HG03342 (cell line): ENCODE results near the gene CYSLTR2.
"Not testable (repeated sequence)": the region's sequence is repeated elsewhere in the genome, so short reads cannot be mapped to it uniquely, and the experiment has no call there.

Experiments used
- ATAC-seq: cut with Tn5 transposase; IDR thresholded peaks from one replicate; pipeline ENCODE4 v1.9.1; 2021; ENCODE audit warnings: mild to moderate bottlenecking, moderate library complexity; ENCODE audit not compliant: unreplicated experiment

CYSLTR2 gene

GRCh38 chr13:48644951-48645350 is 8.8 kb upstream of the CYSLTR2 start:
- ATAC-seq, result no peak

GRCh38 chr13:48645845-48646244 is 7.9 kb upstream of the CYSLTR2 start:
- ATAC-seq, result no peak

- no peak for ATAC-seq
These were observed 6.9 kb upstream of the CYSLTR2 start for GRCh38 chr13:48646791-48647190.

GRCh38 chr13:48647625-48648024 is 6.1 kb upstream of the CYSLTR2 start:
- ATAC-seq, result no peak

GRCh38 chr13:48648446-48648845 is 5.3 kb upstream of the CYSLTR2 start:
- ATAC-seq, result no peak

- ATAC-seq, result no peak
These were observed 768 bp upstream of the CYSLTR2 start for GRCh38 chr13:48652851-48653471.

- ATAC-seq, result no peak
These were observed 782 bp downstream of the CYSLTR2 start for GRCh38 chr13:48654511-48654910.

GRCh38 chr13:48655291-48655690 is 1.6 kb downstream of the CYSLTR2 start:
- ATAC-seq, result no peak

GRCh38 chr13:48656608-48657007 is 2.9 kb downstream of the CYSLTR2 start:
- ATAC-seq, result no peak

- peak; percentile 70 for ATAC-seq
These were observed 6.8 kb downstream of the CYSLTR2 start for GRCh38 chr13:48660361-48661076.

GRCh38 chr13:48661107-48661506 is 7.4 kb downstream of the CYSLTR2 start:
- ATAC-seq, result no peak

- no peak for ATAC-seq
These were observed 8.5 kb downstream of the CYSLTR2 start for GRCh38 chr13:48662226-48662625.

- no peak for ATAC-seq
These were observed 13.4 kb downstream of the CYSLTR2 start for GRCh38 chr13:48667136-48667535.

- ATAC-seq, result not testable (repeated sequence)
These were observed 17.7 kb downstream of the CYSLTR2 start for GRCh38 chr13:48671421-48671820.

- ATAC-seq, result no peak
These were observed 21.5 kb downstream of the CYSLTR2 start for GRCh38 chr13:48675247-48675646.

- no peak for ATAC-seq
These were observed 24.6 kb downstream of the CYSLTR2 start for GRCh38 chr13:48678316-48678715.

GRCh38 chr13:48679941-48680680 is 26.4 kb downstream of the CYSLTR2 start:
- ATAC-seq, result no peak

- ATAC-seq, result no peak
These were observed 27.1 kb downstream of the CYSLTR2 start for GRCh38 chr13:48680756-48681392.

- no peak for ATAC-seq
These were observed 28.2 kb downstream of the CYSLTR2 start for GRCh38 chr13:48681905-48682304.

GRCh38 chr13:48682436-48682835 is 28.7 kb downstream of the CYSLTR2 start:
- no peak for ATAC-seq

GRCh38 chr13:48686636-48687210 is 33.0 kb downstream of the CYSLTR2 start:
- no peak for ATAC-seq
